Chondrocyte (in vitro differentiated cells): Measurements from ENCODE around the gene AAK1. TPM values are rescaled to one million over a fixed set of nuclear protein-coding genes. Genes with fewer than 3 reads are reported as not detected.
"Not testable (repeated sequence)": the region's sequence is repeated elsewhere in the genome, so short reads cannot be mapped to it uniquely, and the experiment has no call there.

Experiments
- DNase-seq: peaks from one replicate; pipeline ENCODE4 v3.0.0; 2021; ENCODE audit warnings: mixed read lengths, low spot score
- H3K27ac Mint-ChIP-seq: one replicate; pipeline ENCODE4 v1.8.0; 2021; ENCODE audit warnings: mild to moderate bottlenecking, moderate library complexity, mixed read lengths; ENCODE audit not compliant: unreplicated experiment
- H3K27me3 Mint-ChIP-seq: 2 replicates; pipeline ENCODE4 v1.8.0; 2021; ENCODE audit warnings: low read depth, mixed read lengths
- H3K36me3 Mint-ChIP-seq: 2 replicates; pipeline ENCODE4 v1.8.0; 2021; ENCODE audit warnings: low read depth, mixed read lengths
- H3K4me1 Mint-ChIP-seq: 2 replicates; pipeline ENCODE4 v1.8.0; 2021; ENCODE audit warnings: low read depth, mild to moderate bottlenecking, mixed read lengths
- H3K4me3 Mint-ChIP-seq: one replicate; pipeline ENCODE4 v1.8.0; 2021; ENCODE audit warnings: mild to moderate bottlenecking, moderate library complexity, mixed read lengths; ENCODE audit not compliant: unreplicated experiment
- H3K9me3 Mint-ChIP-seq: 2 replicates; pipeline ENCODE4 v1.8.0; 2021; ENCODE audit warnings: low read depth, mixed read lengths
- total RNA-seq: library from RNA; stranded (reverse); gene quantifications from 3 replicates; pipeline ENCODE4 v1.2.1, GENCODE V29; 2021
- TF ChIP-seq, protein P1 (sequence below): fragments of 200-600 bp; sonication (generic); IDR thresholded peaks from 2 replicates; pipeline ENCODE4 v1.5.0; 2021; ENCODE audit warnings: antibody characterized with exemption, mild to moderate bottlenecking, moderate library complexity

Gene AAK1
- total RNA-seq, 1 donor from 2014 or later = 97.2 TPM

DNA sequence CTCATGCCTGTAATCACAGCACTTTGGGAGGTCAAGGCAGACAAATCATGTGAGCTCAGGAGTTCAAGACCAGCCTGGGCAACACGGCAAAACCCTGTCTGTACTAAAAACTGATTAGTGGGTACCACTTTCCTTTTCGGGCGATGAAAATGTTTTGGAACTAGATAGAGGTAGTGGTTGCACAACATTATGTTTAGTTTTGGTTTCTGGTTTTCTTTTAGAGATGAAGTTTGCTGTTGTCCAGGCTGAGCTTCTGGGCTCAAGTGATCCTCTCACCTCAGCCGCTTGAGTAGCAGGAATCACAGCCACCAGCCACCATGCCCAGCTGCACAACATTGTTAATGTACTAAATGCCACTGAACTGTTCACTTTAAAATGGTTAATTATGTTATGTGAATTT, 27.6 kb downstream of the AAK1 start:
- no peak overlapping the region for H3K27ac Mint-ChIP-seq
- TF ChIP-seq, protein P1, sequence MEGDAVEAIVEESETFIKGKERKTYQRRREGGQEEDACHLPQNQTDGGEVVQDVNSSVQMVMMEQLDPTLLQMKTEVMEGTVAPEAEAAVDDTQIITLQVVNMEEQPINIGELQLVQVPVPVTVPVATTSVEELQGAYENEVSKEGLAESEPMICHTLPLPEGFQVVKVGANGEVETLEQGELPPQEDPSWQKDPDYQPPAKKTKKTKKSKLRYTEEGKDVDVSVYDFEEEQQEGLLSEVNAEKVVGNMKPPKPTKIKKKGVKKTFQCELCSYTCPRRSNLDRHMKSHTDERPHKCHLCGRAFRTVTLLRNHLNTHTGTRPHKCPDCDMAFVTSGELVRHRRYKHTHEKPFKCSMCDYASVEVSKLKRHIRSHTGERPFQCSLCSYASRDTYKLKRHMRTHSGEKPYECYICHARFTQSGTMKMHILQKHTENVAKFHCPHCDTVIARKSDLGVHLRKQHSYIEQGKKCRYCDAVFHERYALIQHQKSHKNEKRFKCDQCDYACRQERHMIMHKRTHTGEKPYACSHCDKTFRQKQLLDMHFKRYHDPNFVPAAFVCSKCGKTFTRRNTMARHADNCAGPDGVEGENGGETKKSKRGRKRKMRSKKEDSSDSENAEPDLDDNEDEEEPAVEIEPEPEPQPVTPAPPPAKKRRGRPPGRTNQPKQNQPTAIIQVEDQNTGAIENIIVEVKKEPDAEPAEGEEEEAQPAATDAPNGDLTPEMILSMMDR = no peak
- H3K36me3 Mint-ChIP-seq = peaks cover under 1% of the 10 kb centered on the region
- H3K27me3 Mint-ChIP-seq = no peaks in the 10 kb centered on the region
- H3K9me3 Mint-ChIP-seq = no peaks in the 10 kb centered on the region
- no peak for DNase-seq
- H3K4me3 Mint-ChIP-seq = no peak overlapping the region
- peaks cover 15% of the 10 kb centered on the region for H3K4me1 Mint-ChIP-seq

DNA sequence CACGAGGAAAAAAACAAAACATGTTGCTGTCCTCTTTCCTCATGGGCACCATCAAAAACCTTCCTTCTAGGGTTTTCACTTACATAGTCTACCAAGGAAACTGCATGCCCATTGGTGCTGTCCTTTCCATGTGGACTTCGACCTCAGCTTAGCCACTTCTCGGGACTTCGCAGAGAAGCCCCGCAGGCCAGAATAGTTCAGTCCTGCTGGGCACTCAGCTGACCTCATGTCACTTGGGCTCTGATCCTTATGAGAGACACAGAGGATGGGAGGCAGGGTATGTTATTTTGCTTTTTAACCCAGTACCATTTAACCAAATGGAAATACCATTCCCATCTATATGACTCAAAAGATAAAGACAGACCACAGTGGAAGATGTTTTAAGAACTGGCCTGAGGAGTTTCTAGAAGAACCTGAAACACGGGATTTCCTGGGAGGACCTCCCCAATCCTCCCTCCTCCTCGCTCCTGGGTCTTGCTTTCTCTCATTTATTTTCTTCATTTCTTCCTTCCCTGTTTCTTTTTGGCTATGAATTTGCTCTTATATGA, 28.4 kb downstream of the AAK1 start:
- H3K27me3 Mint-ChIP-seq = no peaks in the 10 kb centered on the region
- DNase-seq = no peak
- H3K4me3 Mint-ChIP-seq = no peak overlapping the region
- peaks cover 15% of the 10 kb centered on the region for H3K4me1 Mint-ChIP-seq
- TF ChIP-seq, protein P1 = no peak
- H3K36me3 Mint-ChIP-seq = peaks cover 4% of the 10 kb centered on the region
- H3K27ac Mint-ChIP-seq = peak overlapping the region; percentile 2
- peaks cover 2% of the 10 kb centered on the region for H3K9me3 Mint-ChIP-seq

DNA sequence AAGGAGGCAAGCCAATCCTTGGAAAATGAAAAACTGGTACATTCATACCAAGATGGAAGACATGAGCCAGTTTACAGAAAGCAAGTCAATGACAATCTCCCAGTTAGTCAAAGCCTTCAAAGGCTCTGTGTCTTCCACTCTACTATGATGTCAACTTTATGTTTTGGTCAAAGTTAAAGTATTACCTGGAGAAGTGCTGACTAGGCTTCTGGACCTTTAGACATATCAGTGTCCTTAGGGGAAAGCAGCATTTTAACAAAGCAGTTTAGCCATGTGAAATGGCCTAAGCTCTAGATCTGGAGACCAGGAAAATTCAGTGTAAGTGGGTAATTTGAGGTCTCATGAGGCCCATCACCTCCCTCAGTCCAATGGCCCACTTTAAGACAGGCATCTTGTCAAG, 30.8 kb downstream of the AAK1 start:
- no peak for DNase-seq
- TF ChIP-seq, protein P1 = no peak
- Mint-ChIP-seq H3K27me3 (no peaks in the 10 kb centered on the region), H3K36me3 (peaks cover 5% of the 10 kb centered on the region), H3K4me3 (no peak overlapping the region), H3K4me1 (peaks cover 17% of the 10 kb centered on the region), H3K27ac (no peak overlapping the region), H3K9me3 (peaks cover 3% of the 10 kb centered on the region)

DNA sequence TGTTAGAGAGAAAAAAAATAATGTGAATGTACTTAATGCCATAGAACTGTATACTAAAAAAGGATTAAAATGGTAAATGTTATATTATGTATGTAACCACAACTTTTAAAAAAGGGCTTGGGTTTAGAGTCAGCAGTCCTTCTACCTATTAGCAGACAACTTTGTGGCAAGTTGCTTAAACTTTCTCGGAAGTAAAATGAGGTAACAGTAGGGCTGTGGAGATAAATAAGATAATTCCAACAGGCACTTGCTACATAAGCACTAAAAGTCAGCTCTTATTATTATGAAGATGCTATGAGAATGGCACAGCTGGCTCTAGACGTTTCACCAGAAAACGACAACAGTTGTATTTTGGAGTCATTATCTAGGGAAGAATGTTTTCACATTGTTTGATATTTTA, 31.3 kb downstream of the AAK1 start:
- TF ChIP-seq, protein P1 = no peak
- no peak for DNase-seq
- no peaks in the 10 kb centered on the region for H3K27me3 Mint-ChIP-seq
- peaks cover 5% of the 10 kb centered on the region for H3K36me3 Mint-ChIP-seq
- no peak overlapping the region for H3K27ac Mint-ChIP-seq
- H3K4me1 Mint-ChIP-seq = peaks cover 17% of the 10 kb centered on the region
- H3K4me3 Mint-ChIP-seq = no peak overlapping the region
- H3K9me3 Mint-ChIP-seq = peaks cover 3% of the 10 kb centered on the region

DNA sequence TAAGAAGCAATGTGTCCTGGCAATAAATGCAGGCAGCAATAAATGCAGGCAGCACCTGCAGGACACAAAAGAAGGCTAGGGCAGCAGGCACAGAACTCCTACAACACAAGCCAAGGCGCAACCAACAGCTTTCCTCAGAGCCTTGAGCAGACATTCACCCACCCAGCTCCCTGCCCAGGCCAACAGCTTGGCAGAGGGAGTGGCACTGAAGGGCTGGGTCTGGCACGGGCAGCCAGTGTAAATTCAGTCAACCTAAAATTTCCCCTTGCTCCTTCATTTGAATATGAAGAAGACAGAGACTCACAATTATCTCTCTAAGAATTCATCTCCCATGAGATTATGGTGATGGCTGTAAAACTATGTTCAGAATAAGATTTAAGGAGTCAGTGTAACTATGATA, 35.4 kb downstream of the AAK1 start:
- Mint-ChIP-seq H3K27me3 (no peaks in the 10 kb centered on the region), H3K36me3 (peaks cover 5% of the 10 kb centered on the region), H3K9me3 (peaks cover 11% of the 10 kb centered on the region), H3K27ac (peak overlapping the region; percentile 25), H3K4me3 (no peak overlapping the region), H3K4me1 (peaks cover 22% of the 10 kb centered on the region)
- TF ChIP-seq, protein P1 = no peak
- DNase-seq = no peak

DNA sequence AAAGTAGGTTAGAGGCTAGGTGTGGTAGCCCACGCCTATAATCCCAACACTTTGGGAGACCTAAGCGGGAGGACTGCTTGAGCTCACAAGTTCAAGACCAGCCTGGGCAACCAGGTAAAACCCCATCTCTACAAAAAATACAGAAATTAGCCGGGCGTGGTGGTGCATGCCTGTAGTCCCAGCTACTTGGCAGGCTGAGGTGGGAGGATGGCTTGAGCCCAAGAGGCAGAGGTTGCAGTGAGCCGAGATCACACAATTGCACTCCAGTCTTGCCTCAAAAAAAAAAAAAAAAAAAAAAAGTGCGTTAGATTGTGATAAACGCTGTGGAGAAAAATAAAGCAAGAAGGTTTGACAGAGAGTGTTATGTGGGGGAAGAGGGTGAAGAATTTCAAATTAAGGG, 36.8 kb downstream of the AAK1 start:
- not testable (repeated sequence) for H3K36me3 Mint-ChIP-seq, DNase-seq

More for the DNA sequence above, 36.8 kb downstream of the AAK1 start:
- H3K27ac Mint-ChIP-seq, H3K4me3 Mint-ChIP-seq, H3K27me3 Mint-ChIP-seq: not testable (repeated sequence)
- H3K4me1 Mint-ChIP-seq = peaks cover 24% of the 10 kb centered on the region
- H3K9me3 Mint-ChIP-seq = peaks cover 11% of the 10 kb centered on the region
